ENCODE results near the gene FBXO8. TPM values are rescaled to one million over a fixed set of nuclear protein-coding genes. Genes with fewer than 3 reads are reported as not detected.
A peak's percentile ranks its signal among the peaks of the same experiment; 100 is the strongest.

The FBXO8 gene
- total RNA-seq, 1 experiment from 2014 or later: 8.2 TPM

DNA sequence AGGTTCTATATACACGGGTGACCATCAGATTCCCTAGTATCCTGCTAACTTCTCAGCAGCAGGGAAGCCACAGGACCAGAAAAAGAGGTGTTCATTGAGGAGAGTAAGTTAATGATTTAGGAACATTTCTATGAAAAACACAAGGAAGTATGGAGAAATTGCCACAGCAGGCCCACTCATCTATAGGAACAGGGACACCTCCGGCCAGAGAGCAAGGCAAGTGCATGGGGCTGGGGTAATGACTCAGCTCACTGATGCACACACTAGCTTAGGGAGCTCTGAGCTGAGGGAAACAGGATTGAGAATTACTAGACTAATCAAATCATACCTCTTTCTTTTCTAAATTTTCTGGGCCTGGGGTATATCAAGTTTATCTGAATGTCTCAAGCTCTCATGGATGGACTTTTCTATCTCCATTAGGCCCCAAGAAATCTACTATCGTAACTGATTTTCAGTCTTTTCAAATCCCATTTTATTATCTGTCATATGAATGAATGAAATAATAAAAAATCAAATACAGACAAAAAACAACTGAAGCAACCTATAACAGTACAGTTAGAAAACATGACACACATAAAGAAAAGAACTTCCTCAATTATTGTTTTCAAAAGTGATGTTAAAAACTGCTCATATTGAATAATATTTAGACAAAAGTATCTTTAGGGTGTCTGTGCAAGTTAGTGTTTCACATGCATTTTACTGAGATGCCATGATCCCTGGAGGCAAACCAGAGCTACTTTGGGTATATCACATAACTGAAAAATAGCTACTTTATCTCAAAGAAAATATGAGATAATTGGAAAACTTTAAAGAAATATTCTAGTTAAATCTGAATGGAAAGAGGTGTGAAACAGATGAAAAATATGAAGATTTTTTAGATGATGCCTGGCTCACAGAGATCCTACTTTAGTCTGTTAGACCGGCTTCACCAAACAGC, 89.8 kb downstream of the FBXO8 start:
- ChIA-PET CTCF (no interaction called here), POLR2A (ENCODE audit: unreplicated experiment) (no interaction called here)
- Histone ChIP-seq H3F3A (ENCODE audit: low read length, unreplicated experiment) (no peaks in the 10 kb centered on the region), H3K27ac (ENCODE audit: low read length) (no peak overlapping the region), H3K4me2 (ENCODE audit: low read length) (no peak overlapping the region), H3K4me3 (ENCODE audit: low read length) (no peak overlapping the region), H2AFZ (ENCODE audit: low read length) (no peak overlapping the region), H4K20me1 (ENCODE audit: low read length) (no peaks in the 10 kb centered on the region), H3K27me3 (ENCODE audit: low read length) (no peaks in the 10 kb centered on the region), H3K36me3 (ENCODE audit: low read depth, low read length) (no peaks in the 10 kb centered on the region), H3K4me1 (ENCODE audit: insufficient read depth, low read length) (peaks cover 5% of the 10 kb centered on the region; the same call in 1 of the 2 replicates), H3K9me3 (ENCODE audit: low read length) (no peaks in the 10 kb centered on the region), H3K79me2 (ENCODE audit: low read length) (no peaks in the 10 kb centered on the region), H3K9me2 (replicated peaks; ENCODE audit: low read length) (no peaks in the 10 kb centered on the region), H3K9ac (ENCODE audit: low read length) (no peak overlapping the region)
- DNase-seq: no peak
- no TSS peak for BruUV-seq (replicated peaks)
- intact Hi-C loops (cut with micrococcal nuclease): no loop called here
- TF ChIP-seq EZH2phosphoT487 (IDR thresholded peaks at IDR 0.05; ENCODE audit: borderline replicate concordance, low read length): no peak
- no peak for TF ChIP-seq EZH2 (IDR thresholded peaks at IDR 0.05; ENCODE audit: low read length, unreplicated experiment)
- TF ChIP-seq, protein P1, sequence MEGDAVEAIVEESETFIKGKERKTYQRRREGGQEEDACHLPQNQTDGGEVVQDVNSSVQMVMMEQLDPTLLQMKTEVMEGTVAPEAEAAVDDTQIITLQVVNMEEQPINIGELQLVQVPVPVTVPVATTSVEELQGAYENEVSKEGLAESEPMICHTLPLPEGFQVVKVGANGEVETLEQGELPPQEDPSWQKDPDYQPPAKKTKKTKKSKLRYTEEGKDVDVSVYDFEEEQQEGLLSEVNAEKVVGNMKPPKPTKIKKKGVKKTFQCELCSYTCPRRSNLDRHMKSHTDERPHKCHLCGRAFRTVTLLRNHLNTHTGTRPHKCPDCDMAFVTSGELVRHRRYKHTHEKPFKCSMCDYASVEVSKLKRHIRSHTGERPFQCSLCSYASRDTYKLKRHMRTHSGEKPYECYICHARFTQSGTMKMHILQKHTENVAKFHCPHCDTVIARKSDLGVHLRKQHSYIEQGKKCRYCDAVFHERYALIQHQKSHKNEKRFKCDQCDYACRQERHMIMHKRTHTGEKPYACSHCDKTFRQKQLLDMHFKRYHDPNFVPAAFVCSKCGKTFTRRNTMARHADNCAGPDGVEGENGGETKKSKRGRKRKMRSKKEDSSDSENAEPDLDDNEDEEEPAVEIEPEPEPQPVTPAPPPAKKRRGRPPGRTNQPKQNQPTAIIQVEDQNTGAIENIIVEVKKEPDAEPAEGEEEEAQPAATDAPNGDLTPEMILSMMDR (conservative IDR thresholded peaks at IDR 0.05; ENCODE audit: low read depth, low read length): no peak
- peak; percentile 58 for ATAC-seq

DNA sequence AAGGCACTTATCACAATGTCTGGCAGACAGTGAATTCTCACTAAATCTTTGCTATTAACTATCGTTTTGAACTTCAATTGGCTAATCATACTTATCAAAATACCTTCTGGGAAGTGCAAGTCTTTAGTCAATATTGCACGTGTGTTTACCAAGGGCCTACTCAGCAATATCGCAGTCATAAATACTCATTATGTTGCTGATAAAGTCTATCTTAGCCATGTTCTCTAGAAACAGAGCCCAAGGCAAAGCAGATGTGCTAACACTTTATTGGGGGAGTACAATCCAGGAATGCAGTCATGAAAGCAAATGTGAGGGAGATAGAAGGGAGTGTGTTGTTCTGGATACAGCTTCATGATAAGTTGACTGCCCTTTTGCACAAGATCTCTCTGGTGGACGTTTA, 90.5 kb downstream of the FBXO8 start:
- H3K4me2 ChIP-seq (ENCODE audit: low read length): no peak overlapping the region
- intact Hi-C loops (cut with micrococcal nuclease): no loop called here
- ChIA-PET CTCF (no interaction called here), POLR2A (ENCODE audit: unreplicated experiment) (no interaction called here)
- TF ChIP-seq, protein P1 (conservative IDR thresholded peaks at IDR 0.05; ENCODE audit: low read depth, low read length): no peak
- no peak for ATAC-seq
- no peaks in the 10 kb centered on the region for H3F3A ChIP-seq (ENCODE audit: low read length, unreplicated experiment)
- H3K79me2 ChIP-seq (ENCODE audit: low read length): no peaks in the 10 kb centered on the region
- no peak overlapping the region for H3K4me3 ChIP-seq (ENCODE audit: low read length)
- H3K27ac ChIP-seq (ENCODE audit: low read length): no peak overlapping the region
- H3K9me2 ChIP-seq (replicated peaks; ENCODE audit: low read length): no peaks in the 10 kb centered on the region
- no peaks in the 10 kb centered on the region for H3K9me3 ChIP-seq (ENCODE audit: low read length)
- H2AFZ ChIP-seq (ENCODE audit: low read length): no peak overlapping the region
- no peaks in the 10 kb centered on the region for H3K4me1 ChIP-seq (ENCODE audit: insufficient read depth, low read length)
- H3K27me3 ChIP-seq (ENCODE audit: low read length): no peaks in the 10 kb centered on the region
- DNase-seq: no peak
- H3K9ac ChIP-seq (ENCODE audit: low read length): no peak overlapping the region
- H3K36me3 ChIP-seq (ENCODE audit: low read depth, low read length): no peaks in the 10 kb centered on the region
- H4K20me1 ChIP-seq (ENCODE audit: low read length): no peaks in the 10 kb centered on the region
- BruUV-seq (replicated peaks): no TSS peak

DNA sequence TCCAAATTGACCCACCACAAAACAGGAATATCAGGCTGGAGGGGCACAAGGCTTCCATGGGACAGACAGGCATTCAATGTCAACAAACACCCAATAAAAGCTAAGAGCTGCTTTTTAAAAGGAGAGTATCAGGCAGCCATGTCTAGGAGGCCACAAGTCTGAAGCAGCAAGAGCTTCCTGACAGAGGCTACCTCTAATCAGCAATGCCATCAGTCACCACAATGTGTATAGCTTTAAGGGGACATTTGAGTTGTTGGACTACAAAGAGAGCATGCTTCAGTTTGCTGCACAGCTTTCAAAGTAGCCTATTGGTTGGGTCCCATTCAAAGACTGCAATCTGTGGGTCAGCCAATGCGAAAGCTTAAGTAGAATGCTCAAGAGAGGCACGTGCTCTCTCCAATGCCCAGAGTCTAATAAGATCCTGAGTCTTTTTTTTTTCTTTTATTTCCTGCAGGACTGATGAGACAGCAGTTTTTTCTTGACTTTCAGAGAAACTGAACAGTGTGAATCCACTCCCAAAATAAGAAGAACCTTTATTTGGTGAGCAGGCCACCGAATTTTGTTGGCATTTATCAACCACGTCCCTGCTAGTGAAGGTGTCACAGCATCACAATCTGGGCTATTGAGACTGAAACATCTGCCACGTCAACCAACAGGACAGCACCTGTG, 92.5 kb downstream of the FBXO8 start:
- no peaks in the 10 kb centered on the region for H4K20me1 ChIP-seq (ENCODE audit: low read length)
- no peak overlapping the region for H2AFZ ChIP-seq (ENCODE audit: low read length)
- no peaks in the 10 kb centered on the region for H3K4me1 ChIP-seq (ENCODE audit: insufficient read depth, low read length)
- no peaks in the 10 kb centered on the region for H3K9me3 ChIP-seq (ENCODE audit: low read length)
- intact Hi-C loops (cut with micrococcal nuclease): no loop called here
- ChIA-PET CTCF (interaction anchor here (0.6 kb wide), 1 partner anchor 29 kb away, joined by 6 read pairs; no protein-coding TSS in a partner anchor), POLR2A (ENCODE audit: unreplicated experiment) (no interaction called here)
- no peak for DNase-seq
- no peaks in the 10 kb centered on the region for H3K36me3 ChIP-seq (ENCODE audit: low read depth, low read length)
- BruUV-seq (replicated peaks): no TSS peak
- no peak overlapping the region for H3K4me3 ChIP-seq (ENCODE audit: low read length)
- no peaks in the 10 kb centered on the region for H3K27me3 ChIP-seq (ENCODE audit: low read length)
- H3K79me2 ChIP-seq (ENCODE audit: low read length): no peaks in the 10 kb centered on the region
- no peak overlapping the region for H3K9ac ChIP-seq (ENCODE audit: low read length)
- no peaks in the 10 kb centered on the region for H3K9me2 ChIP-seq (replicated peaks; ENCODE audit: low read length)
- no peak overlapping the region for H3K4me2 ChIP-seq (ENCODE audit: low read length)
- TF ChIP-seq EZH2 (IDR thresholded peaks at IDR 0.05; ENCODE audit: low read length, unreplicated experiment): no peak
- TF ChIP-seq, protein P1 (conservative IDR thresholded peaks at IDR 0.05; ENCODE audit: low read depth, low read length): no peak
- no peak for ATAC-seq
- no peak overlapping the region for H3K27ac ChIP-seq (ENCODE audit: low read length)
- H3F3A ChIP-seq (ENCODE audit: low read length, unreplicated experiment): no peaks in the 10 kb centered on the region

Data from PC-3 (cell line).